ENCODE measurements around the gene UBL4B.

UBL4B gene

DNA sequence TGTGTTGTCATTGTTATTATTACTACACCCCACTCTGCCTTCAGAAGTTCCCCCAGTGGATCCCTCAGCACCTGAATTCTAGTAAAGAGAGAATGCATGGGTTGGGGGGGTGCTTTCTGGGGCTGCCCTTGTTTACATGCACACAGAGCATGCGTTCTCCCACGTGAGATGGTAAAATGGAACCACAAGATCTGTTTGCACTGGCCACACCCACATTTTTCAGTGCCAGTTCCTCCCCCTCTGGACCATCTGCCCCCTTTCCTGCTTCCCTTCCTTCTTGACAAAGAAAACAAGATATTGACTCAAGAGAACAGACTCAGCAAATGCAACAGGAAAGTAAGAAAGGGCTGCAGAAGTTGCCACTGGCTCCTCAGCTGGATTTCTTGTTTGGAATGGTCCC is 46.9 kb downstream of the UBL4B start:
- no peak for DNase-seq

DNA sequence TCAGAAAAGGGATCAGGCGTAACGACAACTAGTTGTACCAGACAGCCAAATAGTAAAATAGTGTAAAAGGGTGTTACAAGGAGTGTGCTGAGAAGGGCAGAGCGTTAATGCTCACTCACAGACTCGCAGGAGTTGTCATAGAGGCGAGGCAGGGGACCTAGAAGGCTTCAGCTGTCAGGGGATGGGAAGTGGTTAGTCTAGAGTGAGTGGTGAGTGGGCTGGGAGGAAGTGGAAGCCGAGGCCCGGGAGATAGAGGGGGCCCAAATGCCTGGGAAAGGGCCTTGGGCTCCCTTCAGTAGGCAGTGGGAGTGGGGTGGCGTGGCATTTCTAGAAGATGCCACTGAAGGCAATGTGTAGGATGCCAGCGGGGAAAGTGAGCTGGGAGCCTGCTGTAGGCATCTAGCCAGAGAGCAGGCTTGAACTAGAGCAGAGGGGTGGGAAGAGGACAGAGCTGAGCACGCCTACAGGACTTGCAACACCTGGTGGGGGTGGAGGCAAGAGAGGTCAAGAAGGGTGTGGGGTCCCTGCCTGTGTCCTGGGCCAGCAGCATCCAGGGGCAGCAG is 48.4 kb downstream of the UBL4B start:
- no peak for DNase-seq

- no peak for DNase-seq
These were observed 48.9 kb downstream of the UBL4B start for GRCh38 chr1:110161165-110161564.

GRCh38 chr1:110161849-110162248 is 49.6 kb downstream of the UBL4B start:
- no peak for DNase-seq
